ENCODE data around the gene DDX18.

Gene DDX18

DNA sequence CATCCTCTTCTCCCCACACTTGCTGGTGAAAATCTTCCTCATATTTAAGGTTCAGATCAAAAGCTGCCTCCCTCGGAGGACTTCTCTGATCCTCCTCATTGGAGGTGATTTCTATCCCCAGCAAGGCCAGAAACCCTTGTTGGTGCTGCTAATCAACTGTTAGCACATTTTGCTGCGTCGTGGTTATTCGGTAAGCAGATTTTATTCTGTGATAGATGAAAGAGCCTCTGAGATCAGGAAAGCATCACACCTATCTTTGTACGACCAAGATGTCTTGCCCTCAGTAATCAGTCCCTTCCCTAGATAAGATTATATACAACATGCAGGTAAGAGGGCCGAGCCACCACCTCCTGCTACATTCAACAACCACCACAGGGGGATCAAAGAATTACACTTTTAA is 40.1 kb downstream of the DDX18 start:
- Mint-ChIP-seq H3K9me3 (no peaks in the 10 kb centered on the region), H3K4me1 (ENCODE audit: low read depth) (no peaks in the 10 kb centered on the region), H3K27me3 (peaks cover 71% of the 10 kb centered on the region)

DNA sequence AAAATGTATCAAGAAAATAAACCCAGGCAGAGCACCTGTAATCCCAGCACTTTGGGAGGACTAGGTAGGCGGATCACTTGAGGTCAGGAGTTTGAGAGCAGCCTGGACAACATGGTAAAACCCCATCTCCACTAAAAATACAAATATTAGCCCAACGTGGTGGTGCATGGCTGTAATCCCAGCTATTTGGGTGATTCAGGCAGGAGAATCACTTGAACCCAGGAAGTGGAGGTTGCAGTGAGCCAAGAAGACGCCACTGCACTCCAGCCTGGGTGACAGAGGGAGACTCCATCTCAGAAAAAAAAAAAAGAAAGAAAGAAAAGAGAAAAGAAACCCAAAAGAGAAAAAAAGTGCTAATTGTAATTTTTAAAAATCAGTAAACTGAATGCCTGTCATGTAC is 41.4 kb downstream of the DDX18 start:
- Mint-ChIP-seq H3K27me3 (peaks cover 62% of the 10 kb centered on the region), H3K27ac (no peak overlapping the region), H3K9me3 (no peaks in the 10 kb centered on the region), H3K4me3 (no peak overlapping the region), H3K36me3 (ENCODE audit: low read depth) (no peaks in the 10 kb centered on the region), H3K4me1 (ENCODE audit: low read depth) (no peaks in the 10 kb centered on the region)

More for the DNA sequence above, 40.1 kb downstream of the DDX18 start:
- H3K27ac Mint-ChIP-seq = no peak overlapping the region
- no peak overlapping the region for H3K4me3 Mint-ChIP-seq
- H3K36me3 Mint-ChIP-seq (ENCODE audit: low read depth) = no peaks in the 10 kb centered on the region

DNA sequence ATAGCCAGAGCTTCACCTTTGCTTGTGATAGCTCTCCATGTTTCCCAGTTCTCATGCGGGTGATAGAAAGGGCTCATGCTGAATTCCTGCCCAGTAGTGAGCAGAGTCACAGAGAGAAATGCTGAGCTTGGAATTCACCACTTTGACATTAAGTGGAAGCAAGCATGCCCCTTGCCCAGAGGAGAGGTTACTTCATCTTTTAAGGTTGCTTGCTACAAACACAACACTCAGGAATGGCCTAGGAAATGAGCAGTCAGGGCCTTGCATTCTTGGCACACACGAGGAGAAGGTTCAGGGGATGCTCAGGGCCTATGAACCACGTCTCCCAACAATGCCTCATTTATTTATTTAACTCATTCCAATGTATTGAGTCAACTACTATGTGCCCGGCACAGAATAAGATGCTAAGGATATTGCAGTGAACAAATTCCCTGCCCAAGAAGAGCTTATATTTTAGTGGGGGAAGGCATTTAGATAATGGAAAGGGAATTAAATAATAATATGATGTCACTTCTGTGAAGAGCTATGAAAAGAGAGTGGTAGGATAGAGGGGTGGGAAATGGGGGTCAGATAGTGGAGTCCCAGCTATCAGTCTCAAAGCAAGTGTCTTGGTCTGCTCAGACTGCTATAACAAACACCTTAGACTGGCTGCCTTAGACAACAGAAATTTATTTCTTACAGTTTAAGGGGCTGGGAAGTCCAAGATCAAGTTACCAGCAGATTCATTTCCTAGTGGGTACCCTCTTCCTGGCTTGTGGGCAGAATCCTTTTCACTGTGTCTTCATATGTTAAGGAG is 42.1 kb downstream of the DDX18 start:
- H3K4me1 Mint-ChIP-seq (ENCODE audit: low read depth) = no peaks in the 10 kb centered on the region
- no peak overlapping the region for H3K4me3 Mint-ChIP-seq
- H3K9me3 Mint-ChIP-seq = no peaks in the 10 kb centered on the region
- peaks cover 61% of the 10 kb centered on the region for H3K27me3 Mint-ChIP-seq
- no peaks in the 10 kb centered on the region for H3K36me3 Mint-ChIP-seq (ENCODE audit: low read depth)
- H3K27ac Mint-ChIP-seq = no peak overlapping the region

DNA sequence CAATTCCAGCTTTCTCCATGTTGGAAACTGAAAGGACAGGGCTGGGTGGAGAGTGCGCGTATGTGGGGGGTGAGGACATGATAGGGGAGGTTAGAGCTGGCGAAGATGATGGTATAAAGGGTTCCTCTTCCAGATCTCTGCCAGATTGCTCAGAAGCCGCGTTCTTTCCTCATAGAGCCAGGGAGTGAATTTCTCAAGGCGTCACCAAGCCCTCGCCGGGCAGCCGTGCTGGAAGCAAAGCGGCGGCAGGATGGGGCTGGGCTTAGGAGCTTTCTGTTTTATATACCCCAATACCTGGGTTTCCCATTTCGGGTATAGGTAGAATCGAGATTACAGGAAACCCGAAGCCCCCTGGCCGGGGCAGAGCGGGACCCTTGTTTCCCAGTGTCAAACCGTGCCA is 43.8 kb downstream of the DDX18 start:
- Mint-ChIP-seq H3K36me3 (ENCODE audit: low read depth) (no peaks in the 10 kb centered on the region), H3K4me1 (ENCODE audit: low read depth) (no peaks in the 10 kb centered on the region), H3K9me3 (no peaks in the 10 kb centered on the region), H3K27me3 (peaks cover 46% of the 10 kb centered on the region), H3K4me3 (no peak overlapping the region), H3K27ac (no peak overlapping the region)

DNA sequence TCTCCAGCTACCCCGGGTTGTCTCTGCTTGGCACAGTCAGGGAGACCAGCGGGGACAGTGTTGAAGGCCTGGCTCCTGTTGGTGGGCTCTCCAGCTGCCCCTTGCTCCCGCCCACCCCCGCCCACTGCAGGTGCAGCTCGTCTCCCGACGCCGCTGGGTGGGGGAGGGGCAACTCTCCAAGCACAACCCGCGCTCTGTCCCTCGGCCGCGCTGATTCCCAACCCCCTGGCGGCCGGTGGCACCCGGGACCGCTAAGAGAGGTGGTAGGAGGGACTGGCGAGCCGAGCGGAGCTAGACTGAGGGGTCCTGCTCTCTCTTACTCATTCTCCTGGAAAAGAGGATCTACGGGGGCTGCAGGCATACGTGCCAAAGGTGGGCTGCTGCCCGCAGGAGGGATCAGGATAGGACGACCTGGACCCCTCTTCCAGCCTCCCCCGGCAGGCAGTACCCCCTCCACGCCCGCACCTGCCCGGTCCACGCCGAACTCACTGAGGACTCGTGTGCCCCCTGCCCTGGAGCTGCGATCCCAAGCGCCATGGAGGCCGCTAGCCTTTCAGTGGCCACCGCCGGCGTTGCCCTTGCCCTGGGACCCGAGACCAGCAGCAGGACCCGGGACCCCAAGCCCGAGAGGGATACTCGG is 44.5 kb downstream of the DDX18 start:
- H3K27me3 Mint-ChIP-seq = peaks cover 39% of the 10 kb centered on the region
- no peak overlapping the region for H3K27ac Mint-ChIP-seq
- H3K4me3 Mint-ChIP-seq = no peak overlapping the region
- no peaks in the 10 kb centered on the region for H3K4me1 Mint-ChIP-seq (ENCODE audit: low read depth)
- no peaks in the 10 kb centered on the region for H3K9me3 Mint-ChIP-seq
- H3K36me3 Mint-ChIP-seq (ENCODE audit: low read depth) = no peaks in the 10 kb centered on the region

DNA sequence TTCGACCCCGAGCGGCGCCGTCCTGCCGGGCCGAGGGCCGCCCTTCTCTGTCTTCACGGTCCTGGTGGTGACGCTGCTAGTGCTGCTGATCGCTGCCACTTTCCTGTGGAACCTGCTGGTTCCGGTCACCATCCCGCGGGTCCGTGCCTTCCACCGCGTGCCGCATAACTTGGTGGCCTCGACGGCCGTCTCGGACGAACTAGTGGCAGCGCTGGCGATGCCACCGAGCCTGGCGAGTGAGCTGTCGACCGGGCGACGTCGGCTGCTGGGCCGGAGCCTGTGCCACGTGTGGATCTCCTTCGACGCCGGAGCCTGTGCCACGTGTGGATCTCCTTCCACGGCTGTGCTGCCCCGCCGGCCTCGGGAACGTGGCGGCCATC is 45.0 kb downstream of the DDX18 start:
- no peaks in the 10 kb centered on the region for H3K36me3 Mint-ChIP-seq (ENCODE audit: low read depth)
- no peaks in the 10 kb centered on the region for H3K9me3 Mint-ChIP-seq
- H3K27ac Mint-ChIP-seq = no peak overlapping the region
- no peak overlapping the region for H3K4me3 Mint-ChIP-seq
- no peaks in the 10 kb centered on the region for H3K4me1 Mint-ChIP-seq (ENCODE audit: low read depth)
- peaks cover 34% of the 10 kb centered on the region for H3K27me3 Mint-ChIP-seq

DNA sequence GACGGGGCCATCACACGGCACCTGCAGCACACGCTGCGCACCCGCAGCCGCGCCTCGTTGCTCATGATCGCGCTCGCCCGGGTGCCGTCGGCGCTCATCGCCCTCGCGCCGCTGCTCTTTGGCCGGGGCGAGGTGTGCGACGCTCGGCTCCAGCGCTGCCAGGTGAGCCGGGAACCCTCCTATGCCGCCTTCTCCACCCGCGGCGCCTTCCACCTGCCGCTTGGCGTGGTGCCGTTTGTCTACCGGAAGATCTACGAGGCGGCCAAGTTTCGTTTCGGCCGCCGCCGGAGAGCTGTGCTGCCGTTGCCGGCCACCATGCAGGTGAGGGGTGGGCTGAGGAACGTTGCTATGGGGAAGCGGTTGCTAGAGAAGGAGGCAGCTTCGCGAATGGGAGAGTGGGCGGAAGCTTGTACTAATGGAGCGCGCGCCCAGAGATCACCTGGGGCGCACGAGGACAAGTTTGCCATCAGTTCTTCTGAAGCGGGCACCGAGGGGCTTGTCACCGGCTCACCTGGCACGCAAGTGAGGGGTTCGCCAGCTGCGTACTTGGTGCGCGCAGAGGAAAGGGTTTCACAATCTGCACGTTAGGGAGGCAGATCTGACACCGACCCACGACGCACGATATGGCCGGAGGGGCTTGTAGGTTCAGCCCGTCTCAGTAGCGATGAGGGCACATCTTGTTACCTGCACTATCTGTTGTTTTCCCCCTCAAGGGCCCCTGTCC is 45.6 kb downstream of the DDX18 start:
- Mint-ChIP-seq H3K36me3 (ENCODE audit: low read depth) (no peaks in the 10 kb centered on the region), H3K9me3 (no peaks in the 10 kb centered on the region), H3K4me1 (ENCODE audit: low read depth) (no peaks in the 10 kb centered on the region), H3K4me3 (no peak overlapping the region), H3K27ac (no peak overlapping the region), H3K27me3 (peaks cover 31% of the 10 kb centered on the region)

DNA sequence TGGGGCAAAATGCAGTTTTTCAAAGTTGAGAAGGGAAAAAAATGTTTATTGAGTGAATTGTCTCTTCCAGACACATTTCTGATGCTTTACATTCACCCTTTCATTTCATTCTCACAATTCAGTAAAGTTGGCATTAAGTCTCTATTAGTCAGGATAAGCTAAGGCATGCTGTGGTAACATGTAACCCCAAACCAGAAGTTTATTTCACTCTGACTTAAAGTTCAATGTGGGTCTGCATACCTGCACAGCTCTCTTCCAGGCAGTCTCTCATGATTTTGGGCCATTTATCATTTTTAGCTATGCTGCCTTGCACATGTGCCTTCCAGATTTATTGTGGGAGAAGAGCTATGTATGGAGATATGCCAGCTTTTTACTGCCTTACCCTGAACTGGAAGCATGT is 48.0 kb downstream of the DDX18 start:
- no peak overlapping the region for H3K4me3 Mint-ChIP-seq
- no peaks in the 10 kb centered on the region for H3K36me3 Mint-ChIP-seq (ENCODE audit: low read depth)
- no peaks in the 10 kb centered on the region for H3K4me1 Mint-ChIP-seq (ENCODE audit: low read depth)
- peaks cover 15% of the 10 kb centered on the region for H3K27me3 Mint-ChIP-seq
- H3K27ac Mint-ChIP-seq = no peak overlapping the region
- no peaks in the 10 kb centered on the region for H3K9me3 Mint-ChIP-seq

DNA sequence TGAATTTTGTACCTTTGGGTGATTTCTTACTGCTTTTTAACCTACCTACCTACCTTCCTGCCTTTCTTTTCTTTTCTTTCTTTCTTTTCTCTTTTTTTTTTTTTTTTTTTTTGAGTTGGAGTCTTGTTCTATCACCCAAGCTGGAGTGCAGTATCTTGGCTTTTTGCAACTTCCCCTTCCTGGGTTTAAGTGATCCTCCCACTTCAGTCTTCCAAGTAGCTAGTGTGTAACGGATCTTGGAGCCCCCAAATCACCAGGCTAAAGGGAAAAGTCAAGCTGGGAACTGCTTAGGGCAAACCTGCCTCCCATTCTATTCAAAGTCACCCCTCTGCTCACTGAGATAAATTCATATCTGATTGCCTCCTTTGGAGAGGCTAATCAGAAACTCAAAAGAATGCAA is 61.3 kb downstream of the DDX18 start:
- Mint-ChIP-seq H3K9me3 (no peaks in the 10 kb centered on the region), H3K4me3 (no peak overlapping the region), H3K4me1 (ENCODE audit: low read depth) (no peaks in the 10 kb centered on the region), H3K27ac (no peak overlapping the region), H3K27me3 (peaks cover 30% of the 10 kb centered on the region), H3K36me3 (ENCODE audit: low read depth) (no peaks in the 10 kb centered on the region)

DNA sequence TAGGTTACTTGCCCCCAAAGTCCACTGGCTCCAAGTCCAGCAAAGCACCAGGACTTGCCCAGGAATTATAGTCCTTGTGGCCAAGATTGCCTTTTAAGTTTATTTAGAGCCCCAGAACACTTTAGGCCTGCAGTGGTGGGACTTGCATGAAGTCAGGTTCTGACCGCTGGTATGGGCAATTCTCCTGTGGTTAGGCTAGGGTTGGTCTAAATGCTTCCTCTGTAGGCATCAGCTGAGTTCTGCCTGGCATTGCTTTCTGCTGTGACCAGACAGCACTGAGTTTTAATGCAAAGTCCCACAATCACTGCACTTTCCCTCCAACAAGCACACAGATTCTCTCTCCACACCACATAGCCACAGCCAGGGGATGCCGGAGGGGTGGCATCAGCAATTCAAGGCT is 64.5 kb downstream of the DDX18 start:
- Mint-ChIP-seq H3K36me3 (ENCODE audit: low read depth) (peaks cover 5% of the 10 kb centered on the region), H3K4me3 (no peak overlapping the region), H3K9me3 (no peaks in the 10 kb centered on the region), H3K27ac (no peak overlapping the region), H3K4me1 (ENCODE audit: low read depth) (no peaks in the 10 kb centered on the region), H3K27me3 (peaks cover 40% of the 10 kb centered on the region)

Measured in stimulated activated naive CD8-positive, alpha-beta T cell treated with anti-CD3 and anti-CD28 coated beads, Interleukin-15, Interleukin-2, amounts not matched to agents 100 ng/mL and 50 ng/mL, for 24 hours (primary cell).